HAP-1 (cell line): ENCODE measurements around the gene SLC38A6.
"Not testable (repeated sequence)": the region's sequence is repeated elsewhere in the genome, so short reads cannot be mapped to it uniquely, and the experiment has no call there.

ENCODE experiments used
- DNase-seq, 2 experiments: peaks; one replicate each; pipeline ENCODE4 v3.0.0-alpha.2; 2016 to 2020; ENCODE audit warnings: low spot score in 2 of 2
- H3K27me3 ChIP-seq: fragments of 250-450 bp; sonication (Bioruptor Pico); 2 replicates; pipeline ENCODE4 v1.5.1; 2020; ENCODE audit warnings: low read depth, mild to moderate bottlenecking, moderate library complexity
- H3K36me3 ChIP-seq: fragments of 250-450 bp; sonication (Bioruptor Pico); replicated peaks from 2 replicates; pipeline ENCODE4 v1.5.1; 2020; ENCODE audit warnings: mild to moderate bottlenecking
- H3K4me1 ChIP-seq: fragments of 250-450 bp; sonication (Bioruptor Pico); 2 replicates; pipeline ENCODE4 v1.5.1; 2020; ENCODE audit warnings: mild to moderate bottlenecking
- H3K4me3 ChIP-seq: fragments of 250-450 bp; sonication (Bioruptor Pico); 2 replicates; pipeline ENCODE4 v1.5.1; 2020; ENCODE audit warnings: mild to moderate bottlenecking, moderate library complexity
- H3K9me3 ChIP-seq: fragments of 250-450 bp; sonication (Bioruptor Pico); 2 replicates; pipeline ENCODE4 v1.5.1; 2020; ENCODE audit warnings: mild to moderate bottlenecking, moderate library complexity
- in situ Hi-C: fragments of 300-500 bp; cut with MboI; formaldehyde crosslinking; loops from 3 replicates; pipeline ENCODE4 v1.14.3; 2020; ENCODE audit warnings: low sequenced_read_pairs, inconsistent platforms, mixed read lengths

SLC38A6 gene

DNA sequence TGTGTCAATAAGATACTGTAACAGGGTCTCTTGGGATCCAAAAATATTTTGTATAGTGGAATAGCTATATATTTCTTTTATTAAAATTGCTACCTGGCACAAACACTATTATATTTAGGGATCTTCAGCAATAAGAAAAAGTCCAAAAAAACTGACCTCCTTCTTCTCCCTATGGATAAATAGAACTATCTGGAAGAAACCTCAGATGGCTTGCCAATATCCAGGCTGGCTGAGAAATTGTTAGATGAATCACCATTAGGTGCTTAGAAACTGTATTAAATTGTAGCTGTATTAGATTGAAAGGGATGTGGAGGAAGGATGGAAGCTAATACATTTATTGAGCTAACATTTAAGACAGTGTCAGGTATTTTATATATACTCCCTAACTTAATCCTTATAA lies 66.0 kb downstream of the SLC38A6 start:
- Histone ChIP-seq H3K9me3 (no peaks in the 10 kb centered on the region), H3K27me3 (no peaks in the 10 kb centered on the region), H3K4me1 (no peaks in the 10 kb centered on the region), H3K4me3 (no peak overlapping the region), H3K36me3 (no peaks in the 10 kb centered on the region; the same call in 1 of the 2 replicates)
- DNase-seq, result no peak
- in situ Hi-C loops, result no loop called here

DNA sequence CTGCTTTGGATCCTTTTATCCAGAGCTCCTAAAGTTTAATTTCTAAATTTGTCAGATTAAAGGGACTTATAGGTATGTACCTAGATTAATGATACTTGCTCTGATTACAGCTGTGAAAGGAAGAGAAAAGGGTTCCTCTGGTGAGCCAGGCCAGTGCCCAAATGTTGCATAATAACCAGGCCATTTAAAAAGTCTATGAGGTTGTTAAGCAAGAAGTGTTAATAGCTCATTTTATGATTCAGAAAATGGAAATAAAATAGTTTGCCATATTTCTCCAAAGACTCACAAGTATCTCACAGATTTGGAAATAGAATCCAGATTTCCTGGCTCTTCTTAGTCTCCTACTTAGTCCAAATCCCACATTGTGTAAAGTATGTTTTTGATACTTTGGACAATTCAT lies 67.6 kb downstream of the SLC38A6 start:
- Histone ChIP-seq H3K4me1 (no peaks in the 10 kb centered on the region), H3K36me3 (no peaks in the 10 kb centered on the region; the same call in 1 of the 2 replicates), H3K27me3 (no peaks in the 10 kb centered on the region), H3K9me3 (no peaks in the 10 kb centered on the region), H3K4me3 (no peak overlapping the region)
- no peak for DNase-seq
- in situ Hi-C loops, result no loop called here

DNA sequence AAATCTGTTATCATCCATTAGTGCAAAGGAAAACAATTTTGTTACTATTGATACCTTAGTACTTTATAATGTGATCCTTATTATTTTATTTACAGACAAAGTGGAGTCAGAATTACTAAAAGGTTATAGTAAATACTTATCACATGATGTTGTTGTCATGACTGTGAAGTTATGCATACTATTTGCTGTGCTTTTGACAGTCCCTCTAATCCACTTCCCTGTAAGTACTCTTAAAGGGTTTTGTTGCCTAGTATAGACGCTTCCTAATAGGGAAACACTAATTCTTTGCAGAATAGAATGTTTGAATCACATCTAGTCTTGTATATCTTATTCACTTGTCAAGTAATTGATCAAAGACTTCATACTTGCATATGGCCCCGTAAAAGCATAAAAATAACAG lies 69.4 kb downstream of the SLC38A6 start:
- no peak for DNase-seq
- H3K27me3 ChIP-seq, result no peaks in the 10 kb centered on the region
- no peaks in the 10 kb centered on the region for H3K4me1 ChIP-seq
- in situ Hi-C loops, result no loop called here
- H3K9me3 ChIP-seq, result no peaks in the 10 kb centered on the region
- H3K4me3 ChIP-seq, result no peak overlapping the region
- no peaks in the 10 kb centered on the region; the same call in 1 of the 2 replicates for H3K36me3 ChIP-seq

DNA sequence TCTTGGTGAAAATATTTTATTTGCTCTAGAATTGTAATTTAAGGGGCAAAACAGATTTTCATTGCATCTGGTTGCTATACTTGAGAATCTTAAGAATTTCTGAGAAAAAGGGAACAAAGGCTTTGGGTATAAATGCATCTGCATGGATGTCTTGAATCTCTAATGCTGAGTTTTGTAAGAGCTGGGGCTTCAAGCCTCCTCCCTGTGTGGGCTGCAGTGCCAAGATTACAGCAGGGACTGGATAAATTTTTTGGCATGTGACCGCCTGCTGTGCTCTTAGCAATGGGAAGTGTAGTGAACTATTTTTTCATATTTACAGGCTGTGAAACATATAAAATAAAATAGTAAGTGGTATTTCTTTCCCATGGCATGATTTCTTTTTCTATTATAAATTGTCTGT lies 70.0 kb downstream of the SLC38A6 start:
- Histone ChIP-seq H3K4me3 (no peak overlapping the region), H3K27me3 (no peaks in the 10 kb centered on the region), H3K9me3 (no peaks in the 10 kb centered on the region), H3K4me1 (no peaks in the 10 kb centered on the region), H3K36me3 (no peaks in the 10 kb centered on the region; the same call in 1 of the 2 replicates)
- in situ Hi-C loops, result no loop called here
- DNase-seq, result no peak

DNA sequence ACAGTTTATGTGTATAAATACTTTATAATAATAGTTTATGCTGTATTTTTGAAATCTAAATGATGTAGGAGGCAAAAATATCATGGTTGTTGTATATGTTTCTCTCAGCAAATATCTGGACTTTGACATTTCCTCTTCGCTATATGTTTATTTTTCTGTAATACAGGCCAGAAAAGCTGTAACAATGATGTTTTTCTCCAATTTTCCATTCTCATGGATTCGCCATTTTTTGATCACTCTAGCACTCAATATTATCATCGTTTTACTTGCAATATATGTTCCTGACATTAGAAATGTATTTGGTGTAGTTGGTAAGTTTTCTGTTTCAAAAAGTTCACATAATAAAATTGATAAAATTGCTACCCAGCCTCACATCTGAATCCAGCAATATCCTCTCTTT lies 70.6 kb downstream of the SLC38A6 start:
- H3K36me3 ChIP-seq, result no peaks in the 10 kb centered on the region; the same call in 1 of the 2 replicates
- no peak overlapping the region for H3K4me3 ChIP-seq
- H3K9me3 ChIP-seq, result no peaks in the 10 kb centered on the region
- in situ Hi-C loops, result no loop called here
- H3K27me3 ChIP-seq, result no peaks in the 10 kb centered on the region
- H3K4me1 ChIP-seq, result no peaks in the 10 kb centered on the region
- no peak for DNase-seq

DNA sequence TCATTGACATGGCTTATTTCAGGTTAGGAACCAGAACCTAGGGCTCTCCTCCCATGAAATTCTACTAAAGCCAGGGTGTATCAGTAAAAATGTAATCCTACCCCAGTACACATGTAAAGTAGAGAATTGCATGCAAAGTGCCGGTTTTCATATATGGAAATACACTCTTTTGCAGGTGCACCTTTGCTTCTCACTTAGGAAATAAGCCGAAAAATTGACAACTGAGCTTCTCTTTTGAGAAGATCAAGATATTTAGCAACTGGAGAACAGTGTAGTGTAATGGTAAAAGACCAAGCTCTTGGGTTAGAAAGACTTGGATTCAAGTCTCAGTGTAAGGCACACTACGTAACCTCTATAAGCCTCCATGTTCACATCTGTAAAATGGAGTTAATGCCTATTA lies 82.4 kb downstream of the SLC38A6 start:
- H3K27me3 ChIP-seq, result no peaks in the 10 kb centered on the region
- in situ Hi-C loops, result no loop called here
- DNase-seq, result no peak
- no peaks in the 10 kb centered on the region for H3K4me1 ChIP-seq
- no peaks in the 10 kb centered on the region for H3K9me3 ChIP-seq
- no peaks in the 10 kb centered on the region for H3K36me3 ChIP-seq
- no peak overlapping the region for H3K4me3 ChIP-seq

DNA sequence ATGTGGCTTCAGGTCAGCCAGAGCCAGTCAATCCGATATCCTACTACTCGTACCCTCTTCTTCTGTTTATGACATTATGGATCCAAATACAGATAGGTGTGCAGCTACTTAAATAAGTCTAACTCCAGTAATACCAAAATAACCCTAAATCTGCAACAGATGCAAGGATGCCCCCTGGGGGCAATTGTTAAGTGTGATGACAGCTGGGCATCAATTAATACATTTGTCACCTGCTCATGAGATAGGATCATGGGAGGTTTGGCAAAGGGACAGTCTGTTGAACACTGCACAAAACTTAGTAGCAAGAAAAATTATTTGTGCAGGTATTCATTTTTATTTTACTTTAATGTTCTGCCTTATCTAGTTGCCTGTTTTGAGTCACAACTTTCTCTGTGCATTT lies 83.2 kb downstream of the SLC38A6 start:
- Histone ChIP-seq H3K4me3 (no peak overlapping the region), H3K4me1 (no peaks in the 10 kb centered on the region), H3K36me3 (no peaks in the 10 kb centered on the region), H3K27me3 (no peaks in the 10 kb centered on the region), H3K9me3 (no peaks in the 10 kb centered on the region)
- in situ Hi-C loops, result no loop called here
- no peak for DNase-seq

DNA sequence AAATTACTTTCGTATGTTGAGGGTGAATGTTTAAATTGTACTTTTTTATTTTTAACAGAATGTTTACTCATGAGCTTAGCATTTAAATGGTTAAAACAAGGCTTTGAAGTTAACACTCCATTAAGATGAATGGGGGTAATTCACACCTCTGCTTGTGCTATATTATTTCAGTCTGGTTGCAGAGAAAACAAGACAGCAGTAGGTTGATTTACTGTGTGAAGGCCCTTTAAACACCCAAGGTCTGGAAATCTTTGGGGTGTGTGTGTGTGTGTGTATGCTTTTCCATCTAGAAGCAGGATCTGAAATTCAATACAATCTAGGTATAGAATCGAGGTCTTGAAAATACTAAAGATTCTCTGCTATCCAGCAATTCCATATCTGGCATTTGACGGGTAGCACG lies 83.8 kb downstream of the SLC38A6 start:
- DNase-seq, result no peak
- Histone ChIP-seq H3K9me3 (no peaks in the 10 kb centered on the region), H3K4me3 (no peak overlapping the region), H3K4me1 (no peaks in the 10 kb centered on the region), H3K36me3 (no peaks in the 10 kb centered on the region), H3K27me3 (no peaks in the 10 kb centered on the region)
- in situ Hi-C loops, result no loop called here

DNA sequence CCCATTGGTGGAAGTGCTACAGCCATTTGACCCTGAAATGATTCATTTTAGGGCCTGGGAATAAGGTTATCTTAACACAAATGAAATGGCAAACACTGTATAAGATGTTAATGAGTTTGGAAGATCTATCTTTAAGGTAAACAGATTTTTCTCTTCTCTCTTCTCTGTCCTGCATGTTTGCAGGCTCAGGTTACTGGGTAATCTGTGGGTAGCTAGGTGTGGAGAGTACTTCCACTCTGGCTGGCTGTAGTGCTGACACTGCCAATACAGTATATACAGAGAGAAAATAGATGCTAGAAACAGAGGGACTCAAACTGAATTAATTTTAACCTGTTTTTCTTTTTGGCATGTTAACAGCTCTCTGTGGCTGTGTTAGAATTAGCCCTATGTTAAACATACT lies 84.6 kb downstream of the SLC38A6 start:
- Histone ChIP-seq H3K9me3 (no peaks in the 10 kb centered on the region), H3K27me3 (no peaks in the 10 kb centered on the region), H3K4me3 (no peak overlapping the region), H3K4me1 (no peaks in the 10 kb centered on the region), H3K36me3 (no peaks in the 10 kb centered on the region)
- DNase-seq, result no peak
- in situ Hi-C loops, result no loop called here

DNA sequence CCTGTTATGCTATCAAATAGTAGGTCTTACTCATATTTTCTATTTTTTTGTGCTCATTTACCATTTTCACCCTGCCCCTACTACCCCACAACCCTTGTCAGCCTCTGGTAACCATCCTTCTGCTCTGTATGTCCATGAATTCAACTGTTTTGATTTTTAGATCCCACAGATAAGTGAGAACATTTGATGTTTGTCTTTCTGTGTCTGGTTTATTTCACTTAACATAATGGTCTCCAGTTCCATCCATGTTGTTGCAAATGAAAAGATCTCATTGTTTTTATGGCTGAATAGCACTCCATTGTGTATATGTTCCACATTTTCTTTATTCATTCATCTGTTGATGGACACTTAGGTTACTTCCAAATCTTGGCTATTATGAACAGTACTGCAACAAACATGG lies 91.4 kb downstream of the SLC38A6 start:
- DNase-seq, H3K36me3 ChIP-seq, H3K9me3 ChIP-seq, H3K4me3 ChIP-seq, H3K27me3 ChIP-seq, in situ Hi-C loops: not testable (repeated sequence)
- peaks cover 13% of the 10 kb centered on the region for H3K4me1 ChIP-seq

DNA sequence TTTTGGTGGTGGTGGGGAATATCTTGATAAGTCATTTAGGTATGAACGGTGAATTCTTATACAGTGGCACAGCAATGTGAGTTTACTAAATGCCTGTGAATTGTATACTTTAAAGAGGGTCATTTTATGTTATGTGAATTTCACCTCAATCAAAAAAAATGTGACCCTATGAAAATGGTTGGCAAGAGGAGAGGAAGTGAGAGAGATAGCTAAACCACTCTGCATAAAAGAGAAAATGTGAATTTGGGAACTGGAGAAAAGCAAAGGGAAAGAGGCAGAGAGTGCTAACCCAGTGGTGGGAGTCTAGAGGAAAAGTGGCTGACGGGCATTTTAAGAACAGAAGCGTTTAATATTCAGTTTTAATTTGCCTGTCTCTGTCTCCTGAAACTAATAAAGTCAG lies 93.8 kb downstream of the SLC38A6 start:
- Histone ChIP-seq H3K4me1 (peaks cover 22% of the 10 kb centered on the region), H3K36me3 (no peaks in the 10 kb centered on the region), H3K9me3 (no peaks in the 10 kb centered on the region), H3K27me3 (no peaks in the 10 kb centered on the region), H3K4me3 (no peak overlapping the region)
- DNase-seq, result no peak
- in situ Hi-C loops, result no loop called here

DNA sequence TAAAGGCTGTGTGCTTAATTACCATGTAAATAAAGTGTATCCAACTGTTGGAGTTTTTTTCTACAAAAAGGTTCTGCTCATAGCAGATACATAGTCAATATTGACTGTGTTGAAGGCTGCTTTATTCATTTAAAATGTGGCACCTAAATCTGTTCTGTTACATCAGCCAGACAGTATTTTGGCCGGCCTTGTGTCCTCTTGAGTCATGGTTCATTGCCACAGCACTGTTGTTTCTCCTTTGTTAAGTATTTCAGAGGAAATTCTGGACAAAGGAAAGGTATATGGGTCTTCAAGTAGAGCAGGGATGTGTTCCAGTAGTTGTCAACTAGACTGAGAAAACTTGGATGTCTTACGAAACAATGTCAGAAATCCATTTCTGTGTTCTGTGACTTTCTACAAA lies 95.5 kb downstream of the SLC38A6 start:
- peaks cover 22% of the 10 kb centered on the region for H3K4me1 ChIP-seq
- in situ Hi-C loops, result no loop called here
- H3K27me3 ChIP-seq, result no peaks in the 10 kb centered on the region
- no peak for DNase-seq
- no peak overlapping the region for H3K4me3 ChIP-seq
- no peaks in the 10 kb centered on the region for H3K36me3 ChIP-seq
- no peaks in the 10 kb centered on the region for H3K9me3 ChIP-seq

DNA sequence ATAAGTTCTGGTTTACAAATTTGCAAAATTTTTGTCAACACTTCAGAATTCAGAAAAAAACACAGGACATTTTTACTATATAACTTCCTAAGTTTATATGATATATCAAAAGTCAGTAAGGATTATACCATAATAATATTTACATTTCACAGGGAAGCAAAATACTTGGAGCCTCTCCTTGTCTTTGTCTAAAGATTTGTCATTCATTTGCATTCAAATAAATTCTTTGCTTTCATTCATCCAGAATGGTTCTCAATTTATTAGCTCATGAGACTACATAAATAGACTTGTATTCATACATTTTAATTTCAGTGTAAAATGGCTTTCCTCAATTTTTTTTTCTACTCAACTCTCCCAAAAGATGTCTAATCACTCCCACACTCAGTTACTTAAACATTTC lies 96.4 kb downstream of the SLC38A6 start:
- no peaks in the 10 kb centered on the region for H3K9me3 ChIP-seq
- no peaks in the 10 kb centered on the region for H3K36me3 ChIP-seq
- no peak overlapping the region for H3K4me3 ChIP-seq
- no peaks in the 10 kb centered on the region for H3K27me3 ChIP-seq
- peak in 1 of 2 experiments; percentile 47 for DNase-seq
- H3K4me1 ChIP-seq, result peaks cover 19% of the 10 kb centered on the region
- in situ Hi-C loops, result no loop called here

DNA sequence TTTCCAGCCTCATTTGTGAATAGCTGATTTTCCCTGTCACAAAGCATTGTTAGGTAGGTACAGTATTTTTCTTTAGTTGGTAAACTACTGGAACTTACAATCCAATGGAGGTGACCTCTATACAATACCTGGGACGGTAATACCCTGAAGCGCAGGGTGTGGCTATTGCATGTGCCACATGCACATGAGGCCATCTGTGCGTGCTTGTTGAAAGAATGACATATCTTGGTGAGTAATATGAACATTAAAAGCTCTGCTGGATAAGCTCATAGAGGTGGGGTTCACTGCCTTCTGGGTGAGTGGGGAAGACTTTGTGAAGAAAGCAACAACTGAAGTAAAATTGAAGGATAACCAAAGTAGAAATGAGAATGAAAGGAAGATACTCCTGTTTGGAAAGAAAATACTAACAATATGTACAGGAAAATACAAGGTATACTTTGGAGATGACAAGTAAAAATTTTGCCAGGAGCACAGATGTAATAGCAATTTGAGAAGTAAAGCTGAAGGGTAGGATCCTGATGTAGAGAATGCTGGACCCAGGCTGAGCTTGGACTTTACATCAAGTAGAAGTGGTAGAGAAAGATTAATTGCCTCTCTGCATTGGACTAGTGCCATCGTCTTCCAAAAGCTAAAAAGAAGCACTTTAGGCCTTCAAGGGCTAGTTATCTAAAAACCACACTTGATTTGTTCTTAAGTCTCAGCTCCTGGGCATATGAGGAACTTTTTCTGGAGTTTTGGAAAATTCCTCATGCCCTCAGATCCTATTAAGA lies 97.1 kb downstream of the SLC38A6 start:
- Histone ChIP-seq H3K36me3 (no peaks in the 10 kb centered on the region), H3K9me3 (no peaks in the 10 kb centered on the region), H3K4me3 (no peak overlapping the region), H3K4me1 (peaks cover 16% of the 10 kb centered on the region), H3K27me3 (no peaks in the 10 kb centered on the region)
- DNase-seq, result peak in 1 of 2 experiments; percentile 17
- in situ Hi-C loops, result no loop called here

DNA sequence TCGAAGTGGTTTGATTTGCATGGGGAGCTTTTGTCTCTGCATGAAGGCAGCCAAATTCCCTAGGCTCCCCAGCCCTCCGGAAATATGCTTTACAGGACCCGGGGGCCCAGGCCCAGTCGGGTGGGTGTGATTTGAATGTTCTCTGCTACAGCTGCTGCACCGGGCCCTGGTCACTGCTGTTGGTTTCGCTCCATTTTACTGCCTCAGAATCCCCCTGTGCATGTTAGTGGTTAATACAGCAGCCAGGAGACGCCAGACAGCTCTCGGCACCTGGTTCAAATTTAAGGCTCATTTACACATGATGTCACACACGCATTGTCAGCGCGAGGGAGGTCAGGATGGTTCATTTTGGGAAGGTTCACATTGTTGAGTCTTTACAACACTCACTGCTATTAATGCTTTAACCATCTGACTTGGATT lies 99.6 kb downstream of the SLC38A6 start:
- Histone ChIP-seq H3K9me3 (no peaks in the 10 kb centered on the region), H3K36me3 (no peaks in the 10 kb centered on the region), H3K4me3 (no peak overlapping the region), H3K4me1 (peaks cover 16% of the 10 kb centered on the region), H3K27me3 (no peaks in the 10 kb centered on the region)
- in situ Hi-C loops, result no loop called here
- DNase-seq, result no peak
